SKM-1 treated with dmso at 0.1 percent for 144 hours (cell line): ENCODE data around the gene OPN1MW.
"Not testable (repeated sequence)": the region's sequence is repeated elsewhere in the genome, so short reads cannot be mapped to it uniquely, and the experiment has no call there.

Experiments used
- DNase-seq: peaks from one replicate; lab custom pipeline; 2025; ENCODE audit not compliant: unreplicated experiment; lab: John Stamatoyannopoulos, UW

OPN1MW gene

DNA sequence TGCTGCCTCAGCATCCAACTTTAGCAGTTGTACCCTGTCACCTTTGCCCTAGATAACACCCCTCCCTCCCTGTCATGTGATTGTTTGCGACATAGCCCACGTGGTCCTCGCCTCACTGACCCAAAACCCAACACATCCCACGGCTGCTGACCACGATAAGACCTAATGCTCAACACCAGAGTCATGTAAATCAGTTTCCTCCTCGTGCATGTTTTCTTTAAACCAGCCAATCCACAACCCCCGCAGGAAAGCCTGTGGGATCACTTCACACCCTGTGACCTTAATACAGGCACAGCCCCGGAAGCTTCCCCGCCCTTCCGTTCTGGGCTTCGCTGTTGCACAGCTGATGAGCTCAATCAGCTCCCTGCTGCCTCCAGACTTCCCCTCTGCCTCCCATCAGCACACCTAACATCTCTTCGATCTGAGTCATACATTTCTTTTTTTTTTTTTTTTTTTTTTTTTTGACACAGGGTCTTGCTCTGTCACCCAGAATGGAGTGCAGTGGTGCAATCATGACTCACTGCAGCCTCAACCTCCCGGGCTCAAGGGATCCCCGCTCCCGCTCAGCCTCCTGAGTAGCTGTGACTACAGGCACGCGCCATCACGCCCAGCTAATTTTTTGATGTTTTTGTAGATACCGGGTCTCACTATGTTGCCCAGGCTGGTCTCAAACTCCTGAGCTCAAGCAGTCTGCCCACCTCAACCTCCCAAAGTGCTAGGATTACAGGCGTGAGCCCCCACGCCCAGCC lies 27.4 kb downstream of the OPN1MW start:
- not testable (repeated sequence) for DNase-seq

DNA sequence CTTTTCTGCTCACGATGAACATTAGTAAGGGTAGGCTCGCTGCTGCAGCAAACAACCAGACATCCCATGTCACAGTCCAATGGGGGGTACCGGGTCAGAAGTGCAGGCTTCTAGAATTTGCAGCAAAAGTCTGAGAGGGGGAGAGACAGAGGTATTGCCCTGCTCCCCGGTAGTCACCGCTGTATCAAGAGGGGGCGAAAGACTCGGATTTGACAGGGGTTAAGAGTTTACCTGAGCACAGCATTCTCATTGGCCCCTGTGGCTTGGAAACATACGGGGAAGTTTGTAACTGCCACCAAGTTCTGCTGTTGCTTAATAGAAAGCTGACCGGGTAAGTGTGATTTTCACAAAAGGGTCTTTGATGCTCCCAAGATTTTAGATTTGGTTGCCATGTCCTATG lies 28.7 kb downstream of the OPN1MW start:
- not testable (repeated sequence) for DNase-seq

DNA sequence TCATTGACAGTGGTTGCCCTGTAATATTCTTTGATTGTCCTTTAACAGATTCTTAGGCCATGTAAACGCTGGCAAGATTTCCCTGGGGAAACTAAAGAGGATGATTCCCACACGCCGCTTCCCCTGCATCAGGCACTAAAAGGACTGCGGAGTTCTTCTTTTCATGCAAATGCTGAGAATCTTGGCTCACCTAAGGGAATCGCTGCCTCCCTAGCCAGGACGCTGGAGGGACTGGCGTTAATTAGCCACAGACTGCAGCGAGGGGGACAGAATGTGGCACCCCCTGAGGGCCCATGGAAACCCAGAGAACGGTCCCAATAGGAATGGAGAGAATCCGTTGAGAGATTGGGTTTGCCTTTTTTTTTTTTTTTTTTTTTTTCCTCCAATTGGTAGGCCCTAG lies 29.1 kb downstream of the OPN1MW start:
- DNase-seq = not testable (repeated sequence)

DNA sequence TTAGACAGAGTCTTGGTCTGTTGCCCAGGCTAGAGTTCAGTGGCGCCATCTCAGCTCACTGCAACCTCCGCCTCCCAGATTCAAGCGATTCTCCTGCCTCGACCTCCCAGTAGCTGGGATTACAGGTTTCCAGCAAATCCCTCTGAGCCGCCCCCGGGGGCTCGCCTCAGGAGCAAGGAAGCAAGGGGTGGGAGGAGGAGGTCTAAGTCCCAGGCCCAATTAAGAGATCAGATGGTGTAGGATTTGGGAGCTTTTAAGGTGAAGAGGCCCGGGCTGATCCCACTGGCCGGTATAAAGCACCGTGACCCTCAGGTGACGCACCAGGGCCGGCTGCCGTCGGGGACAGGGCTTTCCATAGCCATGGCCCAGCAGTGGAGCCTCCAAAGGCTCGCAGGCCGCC lies 37.1 kb downstream of the OPN1MW start, which contains the start of gene OPN1MW2:
OPN1MW2 (plus strand) TSS at position 301 of the 400 bp plus-strand sequence; CDS start at position 361, 60 bp downstream.
- not testable (repeated sequence) for DNase-seq

DNA sequence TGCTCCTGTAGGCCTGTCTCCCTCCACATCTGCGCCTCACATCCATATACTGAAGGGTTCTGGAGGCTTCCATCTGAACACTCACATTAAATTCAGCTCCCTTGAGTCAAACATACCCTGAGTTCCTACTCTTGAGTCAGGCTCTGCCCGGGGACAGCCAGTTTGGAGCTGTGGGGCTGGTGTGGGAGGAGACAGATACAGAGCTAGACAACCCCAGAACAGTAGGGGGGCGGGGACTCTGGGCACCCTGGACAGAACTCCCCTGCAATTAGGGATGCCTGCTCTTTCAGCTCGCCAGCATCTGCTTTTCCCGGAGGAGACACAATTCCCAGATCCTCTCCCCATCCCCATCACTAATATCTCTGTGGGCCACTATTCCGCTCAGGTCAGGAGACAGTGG lies 42.9 kb downstream of the OPN1MW start:
- not testable (repeated sequence) for DNase-seq

DNA sequence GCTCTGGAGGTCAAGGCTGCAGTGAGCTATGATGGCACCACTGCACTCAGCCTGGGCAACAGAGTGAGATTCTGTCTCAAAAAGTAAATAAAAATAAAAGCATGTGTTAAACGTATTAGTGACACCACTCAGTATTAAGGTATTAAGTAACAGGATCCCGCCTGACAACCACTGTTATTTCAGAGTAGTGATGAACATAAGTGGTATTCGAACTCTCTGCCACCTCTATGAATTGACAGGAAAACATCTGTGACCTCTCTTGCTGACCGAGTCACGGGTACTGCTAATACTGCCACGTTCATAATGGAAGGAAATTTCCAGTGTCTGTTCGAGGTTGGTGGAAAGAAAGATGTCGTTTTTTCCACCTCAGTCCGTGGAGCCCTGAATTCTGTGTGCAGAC lies 44.3 kb downstream of the OPN1MW start:
- DNase-seq = not testable (repeated sequence)

DNA sequence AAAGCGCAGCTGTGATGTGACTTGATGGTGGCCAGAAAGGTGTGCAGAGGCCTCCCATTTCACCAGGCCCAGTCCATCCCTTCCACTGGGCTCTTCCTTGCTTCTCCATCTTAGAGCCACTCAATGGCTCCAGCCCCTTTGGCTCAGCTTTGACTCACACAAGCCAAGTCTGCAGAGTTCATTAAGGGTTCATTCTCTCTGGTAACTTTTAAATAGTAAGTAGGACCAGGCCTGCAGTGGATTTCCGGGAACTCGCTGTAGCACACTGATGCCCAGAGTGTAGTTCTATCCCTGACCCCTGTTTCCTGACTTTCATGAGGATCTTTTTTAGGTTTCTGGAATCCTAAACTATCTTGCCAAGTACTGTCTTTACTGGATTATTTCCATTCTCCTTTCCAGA lies 49.0 kb downstream of the OPN1MW start:
- not testable (repeated sequence) for DNase-seq

DNA sequence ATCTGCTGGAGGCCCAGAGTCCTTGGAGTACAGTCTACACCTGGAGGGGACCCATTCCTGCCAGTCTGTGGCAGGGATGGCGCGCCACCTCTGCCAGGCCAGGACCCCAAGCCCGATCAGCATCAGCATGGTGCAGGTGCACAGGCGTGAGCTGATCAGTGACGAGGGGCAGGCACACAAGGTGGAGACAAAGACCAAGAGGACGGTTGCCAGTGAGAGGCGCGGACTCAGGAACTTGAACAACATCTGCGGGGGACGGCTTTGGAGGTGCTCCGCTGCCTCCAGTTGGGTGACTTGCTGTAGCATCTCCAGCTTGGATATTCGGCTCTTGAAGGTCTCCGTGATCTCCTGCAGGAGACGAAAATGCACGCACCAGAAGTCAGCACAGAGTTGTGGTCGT lies 51.2 kb downstream of the OPN1MW start:
- DNase-seq = not testable (repeated sequence)

DNA sequence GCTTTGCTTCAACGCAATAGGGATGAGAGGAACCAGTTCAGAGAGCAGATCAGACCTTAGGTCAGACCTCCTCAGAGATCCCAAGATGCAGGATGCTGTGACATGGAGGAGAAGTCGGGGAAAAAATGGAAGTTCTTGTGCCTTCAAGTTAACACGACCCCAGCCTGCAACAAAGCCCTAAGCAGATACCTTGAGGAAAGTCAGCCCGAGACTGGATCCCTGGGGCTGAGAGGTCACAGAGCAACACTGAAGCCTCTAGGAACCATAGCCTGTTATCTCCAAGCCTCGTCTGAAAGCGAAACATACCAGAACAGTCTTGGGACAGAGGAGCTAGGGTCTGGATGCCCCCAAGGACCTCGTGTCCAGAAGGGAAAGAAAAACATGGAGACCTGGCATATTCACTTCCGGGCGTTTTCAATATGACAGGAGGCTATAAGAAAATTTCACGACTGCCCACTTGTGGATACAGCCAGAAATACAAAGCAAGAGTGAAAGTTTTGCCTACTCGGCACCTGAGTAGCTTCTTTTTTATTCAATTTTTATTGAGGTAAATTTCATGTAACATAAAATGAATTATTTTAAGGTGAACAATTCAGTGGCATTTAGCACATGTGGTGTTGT lies 56.7 kb downstream of the OPN1MW start:
- not testable (repeated sequence) for DNase-seq

DNA sequence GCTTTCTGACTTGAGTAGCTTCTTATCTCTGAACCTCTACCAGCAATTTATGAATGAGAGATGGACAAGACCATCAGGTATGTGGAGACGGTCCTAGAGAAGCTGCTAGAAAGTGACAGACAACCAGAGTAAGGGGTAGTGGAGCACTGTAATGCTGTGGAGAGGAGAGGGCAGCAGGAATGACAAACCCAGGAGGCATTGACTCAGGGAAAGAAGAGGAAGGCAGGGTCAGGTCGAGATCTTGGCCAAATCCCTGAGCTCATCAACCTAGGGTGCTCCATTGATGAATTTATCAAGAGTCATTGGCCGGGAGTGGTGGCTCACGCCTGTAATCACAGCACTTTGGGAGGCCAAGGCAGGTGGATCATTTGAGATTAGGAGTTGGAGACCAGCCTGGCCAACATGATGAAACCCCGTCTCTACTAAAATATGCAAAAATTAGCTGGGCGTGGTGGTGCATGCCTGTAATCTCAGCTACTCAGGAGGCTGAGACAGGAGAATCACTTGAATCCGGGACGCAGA lies 57.6 kb downstream of the OPN1MW start:
- not testable (repeated sequence) for DNase-seq
